ACHN (cell line): Measurements from ENCODE around the gene DPT.

ENCODE experiments used
- DNase-seq: peaks from one replicate; pipeline ENCODE4 v3.0.0-alpha.2; 2015
- in situ Hi-C: cut with HindIII; loops from 2 replicates; pipeline ENCODE4 v1.10.0; 2017; ENCODE audit warnings: low sequenced_read_pairs, low pct_ligation_motif_present, low pct_unique_long_range_greater_than_20kb

The DPT gene

GRCh38 chr1:168683871-168684270 lies 45.1 kb downstream of the DPT start:
- DNase-seq = no peak
- in situ Hi-C loops = no loop called here

GRCh38 chr1:168676861-168677260 lies 52.1 kb downstream of the DPT start:
- DNase-seq = no peak
- in situ Hi-C loops = no loop called here

- no peak for DNase-seq
- in situ Hi-C loops = no loop called here
Measured at GRCh38 chr1:168676029-168676812, 52.8 kb downstream of the DPT start.

DNA sequence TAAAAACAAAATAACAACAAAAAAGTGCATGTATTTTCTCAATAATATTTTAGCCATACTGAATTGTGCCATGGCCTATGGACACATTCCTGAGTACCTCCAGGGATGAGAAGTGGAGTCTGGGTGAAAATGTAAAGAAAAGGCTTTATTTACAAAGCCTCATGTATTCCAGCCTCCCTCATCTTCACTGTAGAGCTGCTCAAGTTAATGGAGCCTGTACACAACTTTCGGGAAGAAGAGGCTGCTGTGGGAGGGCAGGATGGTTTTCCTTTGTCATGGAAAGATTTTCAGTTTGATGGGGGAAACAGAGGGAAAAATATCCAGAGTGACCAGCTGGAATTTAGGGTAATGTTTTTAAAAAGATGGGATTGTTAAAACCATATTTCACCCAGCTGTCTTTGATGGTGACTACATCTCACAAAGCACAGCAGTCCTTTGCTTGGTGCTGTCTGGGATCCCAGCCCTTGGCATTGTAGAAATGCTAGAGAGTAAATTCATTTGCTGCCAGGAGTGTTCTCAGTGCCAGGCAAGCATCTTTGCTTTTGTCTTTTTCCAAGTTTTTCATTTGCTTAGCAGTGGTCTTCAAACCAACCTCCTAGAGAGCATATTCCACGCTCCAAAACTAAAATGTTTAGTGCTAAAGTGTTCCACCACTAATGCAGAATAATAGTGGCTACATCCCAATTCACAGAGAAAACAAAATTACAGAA lies 54.9 kb downstream of the DPT start:
- no peak for DNase-seq
- in situ Hi-C loops = no loop called here

DNA sequence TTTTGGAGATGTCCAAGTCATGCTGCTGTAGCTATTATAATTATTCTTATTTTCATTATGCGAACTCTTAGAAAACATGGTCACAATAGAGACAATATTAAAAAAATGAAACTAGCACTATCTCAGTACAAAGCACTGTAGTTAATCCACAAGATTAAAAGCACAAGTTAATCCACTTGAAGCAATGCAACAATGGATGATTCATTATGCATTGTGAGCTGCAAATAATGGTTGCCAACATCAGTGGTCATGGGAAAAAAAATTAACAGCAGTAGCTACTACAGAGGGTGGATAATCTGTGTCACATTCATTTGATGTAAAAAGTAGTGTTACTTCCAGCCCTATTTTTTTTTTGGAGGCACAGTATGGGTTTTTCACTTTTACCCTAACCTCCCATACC lies 56.7 kb downstream of the DPT start:
- in situ Hi-C loops = no loop called here

DNA sequence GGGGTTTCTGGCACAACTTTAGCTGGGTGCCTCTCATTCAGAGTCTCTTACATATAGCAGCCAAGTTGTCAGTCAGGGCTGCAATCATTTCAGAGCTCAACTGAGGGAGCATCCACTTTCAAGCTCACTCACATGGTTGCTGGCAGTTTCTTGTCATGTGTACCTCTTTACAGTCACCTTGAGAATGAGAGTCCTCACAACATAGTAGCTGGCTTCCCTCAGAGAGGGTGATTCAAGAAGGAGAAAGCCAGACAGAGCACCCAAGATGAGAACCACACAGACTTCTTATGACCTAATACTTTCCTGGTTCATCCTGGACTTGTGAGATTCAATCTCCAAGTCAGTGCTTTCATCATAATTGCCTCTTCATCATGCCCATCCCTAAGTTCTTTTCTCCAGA lies 57.2 kb downstream of the DPT start:
- in situ Hi-C loops = no loop called here
- DNase-seq = no peak

More for the DNA sequence above, 56.7 kb downstream of the DPT start:
- no peak for DNase-seq

- in situ Hi-C loops = no loop called here
Measured at GRCh38 chr1:168665975-168666374, 63.0 kb downstream of the DPT start.

DNA sequence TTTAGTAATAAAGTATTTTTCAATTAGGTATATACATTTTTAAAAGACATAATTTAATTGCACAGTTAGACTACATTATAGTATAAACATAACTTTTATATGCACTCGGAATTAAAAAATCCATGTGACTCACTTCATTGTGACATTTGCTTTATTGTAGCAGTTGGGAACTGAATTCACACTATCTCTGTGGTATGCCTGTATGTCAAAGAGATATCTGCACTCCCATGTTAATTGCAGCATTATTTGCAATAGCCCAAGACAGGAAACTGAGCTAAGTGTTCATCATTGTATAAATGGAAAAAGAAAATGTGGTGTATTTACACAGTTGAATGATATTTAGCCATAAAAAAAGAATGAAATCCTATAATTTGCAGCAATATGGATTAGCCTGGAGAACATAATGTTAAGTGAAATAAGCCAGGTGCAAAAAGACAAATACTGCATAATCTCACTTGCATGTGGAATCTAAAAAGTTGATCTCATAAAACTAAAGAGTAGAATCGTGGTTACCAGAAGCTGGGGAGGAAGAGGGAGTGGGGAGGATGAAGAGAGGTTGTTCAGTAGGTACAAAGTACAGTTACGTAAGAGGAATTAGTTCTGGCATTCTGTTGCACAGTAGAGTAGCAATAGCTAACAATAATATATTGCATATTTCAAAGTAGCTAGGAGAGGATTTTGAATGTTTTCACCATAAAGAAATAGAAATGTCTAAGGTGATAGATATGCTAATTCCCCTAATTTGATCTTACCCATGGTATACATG lies 64.8 kb downstream of the DPT start:
- in situ Hi-C loops = no loop called here

More at GRCh38 chr1:168665975-168666374, 63.0 kb downstream of the DPT start:
- DNase-seq = no peak

DNA sequence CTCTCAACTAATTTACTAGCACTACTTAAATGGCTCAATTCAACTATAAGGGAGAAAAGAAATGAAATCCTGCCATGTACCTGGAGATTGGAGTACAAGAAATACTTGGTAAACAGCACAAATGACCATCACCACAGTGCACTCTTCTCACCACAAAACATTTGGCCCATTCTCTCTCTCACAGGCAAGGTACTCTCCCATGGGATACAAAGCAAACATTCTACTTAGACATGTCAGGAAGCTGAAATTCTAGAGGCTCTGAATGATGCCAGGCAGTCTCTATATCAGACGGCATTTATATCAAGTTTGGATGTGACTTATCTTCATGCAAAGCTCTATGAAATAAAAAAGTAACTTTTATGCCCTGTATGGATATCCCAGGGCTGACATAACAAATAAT lies 72.5 kb downstream of the DPT start:
- DNase-seq = no peak
- in situ Hi-C loops = no loop called here

More for the DNA sequence above, 64.8 kb downstream of the DPT start:
- no peak for DNase-seq

DNA sequence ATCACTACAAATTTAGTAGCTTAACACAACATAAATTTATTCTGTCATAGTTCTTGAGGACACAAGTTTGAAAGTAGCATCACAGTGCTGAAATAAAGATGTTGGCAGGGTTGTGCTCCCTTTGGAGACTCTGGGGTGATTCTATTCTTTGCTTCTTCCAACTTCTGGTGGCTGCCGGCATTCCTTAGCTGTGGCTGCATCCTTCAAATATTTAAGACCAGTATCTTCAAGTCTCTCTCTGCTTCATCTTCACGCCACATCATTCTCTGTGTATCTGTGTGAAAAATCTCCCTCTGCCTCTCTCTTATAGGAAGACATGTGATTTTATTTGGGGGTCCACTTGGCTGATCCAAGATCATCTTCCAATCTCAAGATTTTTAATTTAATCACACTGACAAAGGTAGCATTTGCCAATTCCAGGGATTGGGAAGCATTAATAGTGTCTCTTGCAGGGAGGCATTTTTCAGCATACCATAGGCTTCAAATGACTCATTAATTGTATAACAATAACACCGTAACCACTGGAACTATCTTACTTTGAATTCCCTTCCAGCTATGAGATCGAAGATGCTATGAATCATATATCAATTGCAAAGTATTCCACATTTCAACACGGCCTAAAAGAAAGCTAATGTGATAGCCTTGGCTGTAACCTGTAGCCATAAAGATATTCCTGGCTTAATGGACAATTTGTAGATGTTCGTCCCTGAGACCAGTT lies 74.6 kb downstream of the DPT start:
- DNase-seq = no peak
- in situ Hi-C loops = no loop called here

DNA sequence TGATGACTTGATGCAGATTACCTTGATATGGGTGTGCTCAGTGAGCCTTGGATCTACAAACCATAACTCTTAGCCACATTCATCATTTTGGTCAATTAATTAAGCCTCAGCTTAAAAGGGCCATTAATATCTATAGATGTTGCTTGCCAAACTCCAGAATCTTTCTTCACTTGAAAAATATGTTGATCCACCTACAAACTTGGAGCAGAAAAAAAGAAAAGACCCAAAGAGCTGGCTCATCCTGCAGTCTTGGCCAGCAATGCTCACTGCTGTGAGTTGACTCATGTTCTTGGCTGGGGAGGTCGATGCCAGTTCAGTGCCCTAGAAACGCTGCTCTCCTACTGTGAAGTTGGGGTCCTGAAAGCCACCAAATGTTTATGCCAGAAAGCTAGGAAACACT lies 75.4 kb downstream of the DPT start:
- DNase-seq = no peak
- in situ Hi-C loops = no loop called here

DNA sequence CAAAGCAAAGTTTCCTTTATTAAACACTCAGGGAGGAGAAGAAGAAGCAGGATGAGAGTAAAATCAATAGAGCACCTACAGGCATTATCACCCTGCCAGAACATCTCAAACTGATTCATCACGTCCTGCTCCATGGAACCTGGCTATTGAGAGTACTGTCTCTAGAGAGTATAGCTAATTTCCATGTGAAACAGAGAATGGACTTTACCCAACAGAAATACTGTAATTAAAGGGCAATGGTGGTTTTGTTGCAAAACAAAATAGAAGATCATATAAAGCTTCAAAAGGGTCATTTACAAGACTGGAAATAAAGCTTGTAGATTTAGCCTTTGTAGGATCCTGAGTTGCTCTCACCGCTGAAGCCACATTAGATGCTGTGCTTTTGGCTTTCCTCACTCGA lies 83.3 kb downstream of the DPT start:
- in situ Hi-C loops = no loop called here
- DNase-seq = no peak
